HepG2 (cell line): ENCODE measurements around the gene CUEDC2. TPM values are rescaled to one million over a fixed set of nuclear protein-coding genes. Genes with fewer than 3 reads are reported as not detected.
A peak's percentile ranks its signal among the peaks of the same experiment; 100 is the strongest.

Source experiments
- FLYWCH1 ChIP-seq: sonication (generic); formaldehyde crosslinking; IDR thresholded peaks from 2 replicates; pipeline ENCODE4 v1.8.1; 2023; ENCODE audit warnings: mild to moderate bottlenecking, missing genetic modification reagents
- GMEB2 ChIP-seq: IDR thresholded peaks from 2 replicates; pipeline ENCODE4 v1.6.1; 2016; ENCODE audit warnings: missing biosample characterization, missing genetic modification reagents, low read depth
- HBP1 ChIP-seq: IDR thresholded peaks from 2 replicates; pipeline ENCODE4 v1.6.1; 2016; ENCODE audit warnings: low read depth, control low read depth
- MTA3 ChIP-seq: sonication (generic); formaldehyde crosslinking; IDR thresholded peaks from 2 replicates; pipeline ENCODE4 v1.4.0; 2020; ENCODE audit warnings: missing genetic modification reagents
- POGK ChIP-seq: sonication (generic); formaldehyde crosslinking; conservative IDR thresholded peaks from 2 replicates; pipeline ENCODE4 v1.8.0; 2022; ENCODE audit warnings: mild to moderate bottlenecking, moderate library complexity, missing genetic modification reagents
- RNF219 ChIP-seq: sonication (generic); formaldehyde crosslinking; IDR thresholded peaks from 2 replicates; pipeline ENCODE4 v1.5.0; 2020; ENCODE audit warnings: mild to moderate bottlenecking, missing genetic modification reagents
- TEF ChIP-seq: sonication (generic); formaldehyde crosslinking; IDR thresholded peaks from 2 replicates; pipeline ENCODE4 v1.5.0; 2020; ENCODE audit warnings: missing genetic modification reagents
- XRCC5 ChIP-seq: fragments of 200-400 bp; formaldehyde crosslinking; optimal IDR thresholded peaks from 2 replicates; pipeline ENCODE3; 2017; ENCODE audit warnings: mild to moderate bottlenecking, low read length
- ZNF24 ChIP-seq: fragments of 450-650 bp; IDR thresholded peaks from 2 replicates; pipeline ENCODE4 v1.6.1; 2017; ENCODE audit warnings: antibody characterized with exemption, mild to moderate bottlenecking
- ZNF292 ChIP-seq: sonication (generic); formaldehyde crosslinking; IDR thresholded peaks from 2 replicates; pipeline ENCODE4 v1.8.1; 2022; ENCODE audit warnings: mild to moderate bottlenecking, low read depth, missing genetic modification reagents, borderline replicate concordance
- ZNF569 ChIP-seq: sonication (generic); formaldehyde crosslinking; IDR thresholded peaks from 2 replicates; pipeline ENCODE4 v1.5.0; 2020; ENCODE audit warnings: mild to moderate bottlenecking, missing genetic modification reagents, moderate library complexity, borderline replicate concordance
- ZNF580 ChIP-seq: IDR thresholded peaks from 2 replicates; pipeline ENCODE4 v1.6.1; 2016; ENCODE audit warnings: low read depth, borderline replicate concordance
- ZNF605 ChIP-seq: sonication (generic); formaldehyde crosslinking; IDR thresholded peaks from 2 replicates; pipeline ENCODE4 v1.8.0; 2022; ENCODE audit warnings: mild to moderate bottlenecking, missing genetic modification reagents
- ZUFSP ChIP-seq: sonication (generic); formaldehyde crosslinking; IDR thresholded peaks from 2 replicates; pipeline ENCODE4 v1.9.0; 2021; ENCODE audit warnings: missing genetic modification reagents, mild to moderate bottlenecking, borderline replicate concordance
- polyA plus RNA-seq, 8 experiments: library from polyadenylated mRNA; depleted of rRNA in 3 of 8; stranded (reverse) in 7 of 8; unstranded in 1 of 8; fragments of >200 nt; fragmentation: Illumina TruSeq in 4 of 8; extraction: Trizol in 4 of 8; gene quantifications; 2 replicates each; pipeline versions ENCODE4 v1.2.1 to v1.2.3, GENCODE V29; 2011 to 2016; ENCODE audit warnings: low read depth in 4 of 8, missing spikeins in 1 of 8, mixed read lengths in 1 of 8; ENCODE audit not compliant: insufficient read depth in 1 of 8
- total RNA-seq, 5 experiments: library from RNA; depleted of rRNA; stranded (reverse); fragments of >200 nt; fragmentation: Illumina TruSeq; extraction: Trizol; gene quantifications; 2 replicates each; pipeline ENCODE4 v1.2.3, GENCODE V29; 2016; ENCODE audit warnings: low read depth in 1 of 5

CUEDC2 gene
- total and polyA plus RNA-seq, 2 of the 13 experiments (the other 11 are each of a cell fraction or from before 2014, with no cell fraction given): 13.1 to 18.4 TPM

- peak; percentile 81 for TF ChIP-seq GMEB2 (CRISPR knock-in tag)
- TF ChIP-seq MTA3 (CRISPR knock-in tag): no peak
- TF ChIP-seq RNF219 (CRISPR knock-in tag): no peak
- TF ChIP-seq ZUFSP (CRISPR knock-in tag): no peak
- no peak for TF ChIP-seq ZNF24
- TF ChIP-seq FLYWCH1 (CRISPR knock-in tag): no peak
- TF ChIP-seq ZNF292 (CRISPR knock-in tag): no peak
- no peak for TF ChIP-seq TEF (CRISPR knock-in tag)
- no peak for TF ChIP-seq HBP1 (CRISPR knock-in tag)
- no peak for TF ChIP-seq ZNF580
- peak; percentile 51; the same call in 1 of the 2 replicates for TF ChIP-seq ZNF605 (CRISPR knock-in tag)
- TF ChIP-seq POGK (CRISPR knock-in tag): 0 out of 2 replicates have a peak, but pooled peaks have one; percentile 28
- no peak for TF ChIP-seq ZNF569 (CRISPR knock-in tag)
- peak; percentile 70 for TF ChIP-seq XRCC5
These were observed 29.0 kb upstream of the CUEDC2 start (continued) for GRCh38 chr10:102461187-102462054.
